Measurements from ENCODE around the gene RNU1-2. TPM values are rescaled to one million over a fixed set of nuclear protein-coding genes. Genes with fewer than 3 reads are reported as not detected.
"Not testable (repeated sequence)": the region's sequence is repeated elsewhere in the genome, so short reads cannot be mapped to it uniquely, and the experiment has no call there.

RNU1-2 gene
- total and polyA plus RNA-seq, 2 of the 4 experiments (the other 2 are of a cell fraction): under 0.01 TPM; not detected in 1

- H3K36me3 ChIP-seq (ENCODE audit: control insufficient read depth, insufficient read depth, low read length); H2BK5ac ChIP-seq (ENCODE audit: low read depth, low read length, poor library complexity, severe bottlenecking); H3K79me1 ChIP-seq (ENCODE audit: low read depth in 1 of 2, low read length in 2 of 2); H3K9ac ChIP-seq (ENCODE audit: low read depth, low read length); H4K5ac ChIP-seq (ENCODE audit: low read depth, low read length); H3K4ac ChIP-seq (ENCODE audit: low read depth, low read length); H2AK5ac ChIP-seq (ENCODE audit: low read depth, low read length); in situ Hi-C loops (cut with MboI; ENCODE audit: low sequenced_read_pairs); H2AK9ac ChIP-seq (replicated peaks; ENCODE audit: low read depth, low read length, poor library complexity); BruUV-seq (replicated peaks); H3K14ac ChIP-seq (replicated peaks; ENCODE audit: low read depth, low read length); H3K56ac ChIP-seq (ENCODE audit: extremely low read depth, insufficient read depth, low read length); H2AFZ ChIP-seq (replicated peaks; ENCODE audit: low read length, poor library complexity); H3K27me3 ChIP-seq (ENCODE audit: control insufficient read depth, insufficient read depth, low read length); H4K8ac ChIP-seq (ENCODE audit: low read depth in 2 of 2, low read length in 2 of 2); H3K4me3 ChIP-seq (ENCODE audit: insufficient read depth, low read depth, low read length); H2BK15ac ChIP-seq (ENCODE audit: low read depth, low read length); H4K20me1 ChIP-seq (ENCODE audit: insufficient read depth, low read length); DNase-seq; intact Hi-C loops (cut with micrococcal nuclease); H3K4me1 ChIP-seq (ENCODE audit: control insufficient read depth, insufficient read depth, low read length); H3K23ac ChIP-seq (ENCODE audit: low read depth, low read length); H3K9me3 ChIP-seq (ENCODE audit: control insufficient read depth, insufficient read depth, low read length); CTCF ChIA-PET; H3K9me1 ChIP-seq (ENCODE audit: insufficient read depth, low read length); H2BK20ac ChIP-seq (ENCODE audit: low read depth, low read length); H2BK120ac ChIP-seq (ENCODE audit: low read depth, low read length); H3K27ac ChIP-seq (ENCODE audit: insufficient read depth, low read length); dilution Hi-C loops (cut with HindIII; ENCODE audit: low sequenced_read_pairs, unreplicated experiment); POLR2A ChIA-PET (ENCODE audit: unreplicated experiment); H3K18ac ChIP-seq (ENCODE audit: low read depth, low read length); H3K4me2 ChIP-seq (ENCODE audit: low read depth, low read length); H4K91ac ChIP-seq (ENCODE audit: insufficient read depth, low read depth, low read length): not testable (repeated sequence)
- no CpG with 5 or more reads among the region's 16 CpGs for WGBS, 2 experiments (ENCODE audit: extremely low coverage in 2 of 2, insufficient read length in 1 of 2)
- peak; percentile 88 for ATAC-seq (ENCODE audit: low read depth)
Observed at GRCh38 chr1:16861832-16862245, 33.9 kb upstream of the RNU1-2 start.

GRCh38 chr1:16862415-16862814 is 33.4 kb upstream of the RNU1-2 start:
- H4K20me1 ChIP-seq (ENCODE audit: insufficient read depth, low read length); BruUV-seq (replicated peaks); H4K5ac ChIP-seq (ENCODE audit: low read depth, low read length); H3K56ac ChIP-seq (ENCODE audit: extremely low read depth, insufficient read depth, low read length); DNase-seq; ATAC-seq (ENCODE audit: low read depth); H3K27me3 ChIP-seq (ENCODE audit: control insufficient read depth, insufficient read depth, low read length); H2BK15ac ChIP-seq (ENCODE audit: low read depth, low read length); H3K9me1 ChIP-seq (ENCODE audit: insufficient read depth, low read length); H3K23ac ChIP-seq (ENCODE audit: low read depth, low read length); CTCF ChIA-PET; H3K9ac ChIP-seq (ENCODE audit: low read depth, low read length); H3K14ac ChIP-seq (replicated peaks; ENCODE audit: low read depth, low read length); H3K27ac ChIP-seq (ENCODE audit: insufficient read depth, low read length); intact Hi-C loops (cut with micrococcal nuclease); in situ Hi-C loops (cut with MboI; ENCODE audit: low sequenced_read_pairs); H2BK5ac ChIP-seq (ENCODE audit: low read depth, low read length, poor library complexity, severe bottlenecking); H3K4me1 ChIP-seq (ENCODE audit: control insufficient read depth, insufficient read depth, low read length); H2AFZ ChIP-seq (replicated peaks; ENCODE audit: low read length, poor library complexity); H3K18ac ChIP-seq (ENCODE audit: low read depth, low read length); H4K91ac ChIP-seq (ENCODE audit: insufficient read depth, low read depth, low read length); H3K4ac ChIP-seq (ENCODE audit: low read depth, low read length); H2BK120ac ChIP-seq (ENCODE audit: low read depth, low read length); H2BK20ac ChIP-seq (ENCODE audit: low read depth, low read length); H2AK9ac ChIP-seq (replicated peaks; ENCODE audit: low read depth, low read length, poor library complexity); POLR2A ChIA-PET (ENCODE audit: unreplicated experiment); H3K36me3 ChIP-seq (ENCODE audit: control insufficient read depth, insufficient read depth, low read length); H3K4me3 ChIP-seq (ENCODE audit: insufficient read depth, low read depth, low read length); H2AK5ac ChIP-seq (ENCODE audit: low read depth, low read length); H3K79me1 ChIP-seq (ENCODE audit: low read depth in 1 of 2, low read length in 2 of 2); dilution Hi-C loops (cut with HindIII; ENCODE audit: low sequenced_read_pairs, unreplicated experiment); H3K9me3 ChIP-seq (ENCODE audit: control insufficient read depth, insufficient read depth, low read length); H4K8ac ChIP-seq (ENCODE audit: low read depth in 2 of 2, low read length in 2 of 2); H3K4me2 ChIP-seq (ENCODE audit: low read depth, low read length): not testable (repeated sequence)
- WGBS, 2 experiments (ENCODE audit: extremely low coverage in 2 of 2, insufficient read length in 1 of 2): 100% methylated on average over 3 of the region's 25 CpGs; no CpG with 5 or more reads in 1 of the 2 experiments
